ENCODE results near the gene UBB.

- TF ChIP-seq POLR2AphosphoS5 (IDR thresholded peaks at IDR 0.05; ENCODE audit: low read depth, low read length) (no peak), MAX (IDR thresholded peaks at IDR 0.05) (peak; percentile 98), CTCF (IDR thresholded peaks at IDR 0.05 in 2 of 3, conservative IDR thresholded peaks at IDR 0.05 in 1 of 3; ENCODE audit: borderline replicate concordance in 1 of 3, insufficient read depth in 1 of 3, low read depth in 2 of 3, low read length in 2 of 3) (peak; percentile 74 to 93 (median 80)), ATF3 (IDR thresholded peaks at IDR 0.05) (no peak), SIN3A (IDR thresholded peaks at IDR 0.05; ENCODE audit: low read depth) (no peak)
Measured at GRCh38 chr17:16428098-16428882, 47.4 kb downstream of the UBB start.
